IPS-NIHi11 (cell line): ENCODE results near the gene SMU1.

ENCODE experiments used
- DNase-seq: peaks from one replicate; pipeline ENCODE4 v3.0.0; 2012; ENCODE audit warnings: mixed read lengths, low spot score

SMU1 gene

GRCh38 chr9:33044677-33045282 lies 31.7 kb downstream of the SMU1 start:
- DNase-seq: peak; percentile 67

- DNase-seq: peak; percentile 88
Observed at GRCh38 chr9:33044162-33044673, 32.3 kb downstream of the SMU1 start.

GRCh38 chr9:33043671-33044070 lies 32.8 kb downstream of the SMU1 start:
- no peak for DNase-seq

- DNase-seq: no peak
Observed at GRCh38 chr9:33042473-33042872, 34.0 kb downstream of the SMU1 start.

GRCh38 chr9:33041432-33042188 lies 34.9 kb downstream of the SMU1 start:
- DNase-seq: no peak

GRCh38 chr9:33040792-33041431 lies 35.6 kb downstream of the SMU1 start:
- DNase-seq: no peak

- DNase-seq: no peak
Observed at GRCh38 chr9:33032865-33033264, 43.6 kb downstream of the SMU1 start.

- DNase-seq: no peak
Observed at GRCh38 chr9:33032292-33032691, 44.2 kb downstream of the SMU1 start.

- no peak for DNase-seq
Observed at GRCh38 chr9:33030285-33030684, 46.2 kb downstream of the SMU1 start.

GRCh38 chr9:33029231-33029786 lies 47.2 kb downstream of the SMU1 start:
- DNase-seq: no peak

GRCh38 chr9:33025572-33026342 lies 50.7 kb downstream of the SMU1 start:
- peak; percentile 82 for DNase-seq

GRCh38 chr9:33024966-33025571 lies 51.4 kb downstream of the SMU1 start, which contains the start of gene DNAJA1:
Gene DNAJA1 (plus strand): TSS chr9:33025273. CDS start chr9:33026485, 1,212 bp downstream.
- peak; percentile 95 for DNase-seq

- no peak for DNase-seq
Observed at GRCh38 chr9:33024126-33024965, 52.1 kb downstream of the SMU1 start.

- DNase-seq: no peak
Observed at GRCh38 chr9:33023661-33024060, 52.8 kb downstream of the SMU1 start.

GRCh38 chr9:33022755-33023154 lies 53.7 kb downstream of the SMU1 start:
- DNase-seq: no peak

- DNase-seq: no peak
Observed at GRCh38 chr9:33022303-33022702, 54.2 kb downstream of the SMU1 start.

GRCh38 chr9:33019797-33020196 lies 56.7 kb downstream of the SMU1 start:
- DNase-seq: no peak

- no peak for DNase-seq
Observed at GRCh38 chr9:33017283-33018041, 59.0 kb downstream of the SMU1 start.

- peak; percentile 9 for DNase-seq
Observed at GRCh38 chr9:33014665-33015014, 61.8 kb downstream of the SMU1 start.
